NCI-H1048 (cell line): Measurements from ENCODE around the gene TMEM167A.

Experiments used
- DNase-seq: peaks from one replicate; lab custom pipeline; 2025; lab: John Stamatoyannopoulos, UW

The TMEM167A gene

GRCh38 chr5:83035373-83036100, 41.7 kb downstream of the TMEM167A start:
- no peak for DNase-seq

GRCh38 chr5:83034528-83035207, 42.5 kb downstream of the TMEM167A start:
- no peak for DNase-seq

- no peak for DNase-seq
Measured at GRCh38 chr5:83034036-83034435, 43.2 kb downstream of the TMEM167A start.

DNA sequence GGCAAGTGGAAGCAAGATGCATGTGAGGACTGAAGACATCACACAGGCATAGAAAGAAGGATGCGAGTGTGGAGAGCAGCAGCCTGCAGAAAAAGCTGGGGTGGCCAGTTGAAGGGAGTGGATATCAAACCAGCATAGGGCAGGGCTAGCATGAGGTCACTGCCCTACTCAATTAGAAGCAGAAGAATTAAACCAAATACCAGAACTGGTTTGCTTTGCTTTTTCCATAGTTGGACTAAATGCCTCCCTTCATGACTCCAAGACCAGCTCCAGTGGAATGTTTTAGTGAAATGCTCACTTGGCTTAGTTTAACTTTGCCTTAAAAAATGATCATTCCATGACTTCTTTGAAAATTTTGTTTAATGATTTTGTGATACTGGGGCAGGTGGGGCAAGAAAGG, 45.8 kb downstream of the TMEM167A start:
- DNase-seq, result no peak

GRCh38 chr5:83029912-83030311, 47.3 kb downstream of the TMEM167A start:
- DNase-seq, result no peak

DNA sequence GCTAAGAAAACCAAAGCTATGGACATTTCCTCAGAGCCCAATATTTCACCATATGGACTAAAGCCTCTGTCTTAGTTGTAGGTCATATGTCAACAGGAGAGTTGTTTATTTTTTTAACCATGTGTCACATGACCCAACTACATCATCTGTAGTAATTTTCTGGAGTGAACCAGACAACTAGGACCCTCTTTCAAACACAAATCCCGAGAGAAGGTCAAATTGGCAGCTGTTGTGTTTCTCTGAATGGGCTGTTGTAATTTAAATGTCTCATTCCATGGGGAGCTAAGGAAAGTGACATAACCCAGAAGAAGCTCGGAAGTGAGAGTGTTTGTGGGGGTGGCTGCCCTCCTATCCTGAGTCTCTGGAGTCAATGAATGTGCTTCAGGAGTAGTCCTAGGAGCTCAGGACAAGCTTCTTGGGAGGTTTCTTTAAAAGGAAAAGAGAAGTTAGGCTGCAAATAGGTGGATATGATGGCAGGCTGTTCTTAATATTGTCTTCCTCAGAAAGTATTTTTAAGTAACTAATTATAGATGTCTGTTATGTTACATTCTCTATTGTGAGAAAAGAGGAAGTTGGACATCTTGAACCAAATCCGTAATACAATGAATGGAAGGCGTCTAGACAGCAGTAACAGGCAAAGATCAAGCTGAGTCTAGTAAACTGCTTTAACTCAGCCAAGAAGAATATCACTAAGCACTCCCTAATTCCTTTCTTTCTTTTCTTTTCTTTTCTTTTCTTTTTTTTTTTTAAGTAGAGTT, 50.1 kb downstream of the TMEM167A start:
- no peak for DNase-seq

- DNase-seq, result no peak
Measured at GRCh38 chr5:83026516-83026915, 50.7 kb downstream of the TMEM167A start.

GRCh38 chr5:83025690-83026478, 51.3 kb downstream of the TMEM167A start:
- no peak for DNase-seq

GRCh38 chr5:83022334-83022733, 54.9 kb downstream of the TMEM167A start:
- no peak for DNase-seq

DNA sequence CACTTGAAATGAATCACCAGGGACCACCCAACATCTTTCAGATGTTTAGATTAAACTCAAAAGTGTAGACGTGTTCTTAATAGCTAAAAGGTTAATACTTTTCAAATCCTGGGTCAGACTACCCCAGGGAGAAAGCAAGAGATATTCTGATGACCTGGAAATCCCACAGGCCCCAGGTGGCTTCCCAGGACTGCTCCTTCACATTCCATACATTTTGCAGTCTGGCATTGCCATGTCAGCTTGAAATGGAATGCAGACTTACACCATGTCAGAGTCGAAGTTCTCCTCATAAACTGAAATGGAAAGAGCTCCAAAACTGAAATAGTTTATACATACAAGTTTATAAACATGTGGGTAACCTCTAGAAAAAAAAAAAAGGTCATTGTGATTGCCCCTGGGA, 61.5 kb downstream of the TMEM167A start:
- no peak for DNase-seq

GRCh38 chr5:83011985-83012384, 65.2 kb downstream of the TMEM167A start:
- no peak for DNase-seq

- DNase-seq, result no peak
Measured at GRCh38 chr5:83009408-83009807, 67.8 kb downstream of the TMEM167A start.

DNA sequence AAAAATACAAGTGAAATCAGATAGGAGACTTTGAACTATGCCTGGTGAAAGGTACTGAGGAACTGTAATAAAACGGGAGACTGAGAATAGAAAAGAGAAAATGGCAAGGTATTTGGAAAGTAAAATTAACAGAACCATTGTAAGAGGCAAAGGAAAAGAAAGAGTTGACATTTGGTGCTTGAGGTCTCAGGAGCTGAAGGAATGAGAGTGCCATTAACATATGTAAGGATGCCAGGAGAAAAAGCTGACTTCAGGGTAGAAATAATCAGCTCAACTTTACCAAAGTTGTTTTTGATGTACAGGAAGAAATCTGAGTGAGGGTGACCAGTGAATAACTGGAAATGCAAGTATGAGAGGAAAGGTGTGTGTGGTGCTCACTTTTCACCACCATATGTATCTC, 69.4 kb downstream of the TMEM167A start:
- no peak for DNase-seq

DNA sequence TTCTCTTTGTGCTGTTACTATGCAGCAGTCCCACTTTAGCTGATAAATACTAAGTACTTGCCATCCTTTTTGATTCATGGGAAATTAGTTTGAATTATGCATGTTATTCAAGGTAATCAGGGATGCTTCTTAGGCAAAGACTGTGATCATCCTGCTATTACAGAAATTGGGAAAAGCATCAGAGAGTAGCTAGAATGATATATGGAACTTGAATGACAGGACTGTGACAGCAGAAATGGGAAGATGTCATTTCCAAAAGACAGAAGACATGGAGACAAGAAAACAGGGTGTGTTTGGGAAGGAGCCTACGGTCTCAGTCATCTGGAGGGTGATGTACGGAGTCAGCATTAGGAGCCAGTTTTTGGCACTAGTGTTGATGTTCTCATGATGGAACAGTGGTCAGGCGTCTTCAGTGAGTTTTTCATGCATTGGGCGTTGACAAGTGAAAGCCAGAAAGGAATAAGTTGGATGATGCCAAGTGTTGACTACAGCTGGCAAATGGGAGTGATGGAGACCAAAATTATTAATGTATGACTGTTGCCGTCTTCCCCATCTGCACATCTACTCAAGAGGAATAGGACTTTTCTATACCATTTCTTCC, 70.4 kb downstream of the TMEM167A start:
- no peak for DNase-seq

- no peak for DNase-seq
Measured at GRCh38 chr5:83003791-83004190, 73.4 kb downstream of the TMEM167A start.
